IMR-90 (cell line): ENCODE measurements around the gene MROH7.

ENCODE experiments used
- CHD1 ChIP-seq: IDR thresholded peaks from 2 replicates; pipeline ENCODE4 v1.6.1; 2012; ENCODE audit warnings: low read depth, low read length, improper control_type of control experiment
- MAFK ChIP-seq: IDR thresholded peaks from 2 replicates; pipeline ENCODE4 v1.6.1; 2012; ENCODE audit warnings: low read depth, low read length, improper control_type of control experiment
- MAZ ChIP-seq: IDR thresholded peaks from 2 replicates; pipeline ENCODE4 v1.6.1; 2012; ENCODE audit warnings: low read depth, mild to moderate bottlenecking, low read length, improper control_type of control experiment, moderate library complexity, borderline replicate concordance
- POLR2A ChIP-seq: IDR thresholded peaks from 2 replicates; pipeline ENCODE4 v1.6.1; 2012; ENCODE audit warnings: mild to moderate bottlenecking, low read depth, low read length
- RAD21 ChIP-seq: IDR thresholded peaks from 2 replicates; pipeline ENCODE4 v1.6.1; 2012; ENCODE audit warnings: low read length, improper control_type of control experiment
- RCOR1 ChIP-seq: IDR thresholded peaks from 2 replicates; pipeline ENCODE4 v1.6.1; 2012; ENCODE audit warnings: mild to moderate bottlenecking, low read length, improper control_type of control experiment; ENCODE audit not compliant: insufficient replicate concordance
- SMC3 ChIP-seq: fragments of 150-350 bp; IDR thresholded peaks from 2 replicates; pipeline ENCODE4 v1.6.1; 2016; ENCODE audit warnings: low read depth, mild to moderate bottlenecking, antibody characterized with exemption, low read length, moderate library complexity
- TF ChIP-seq, protein P1 (sequence below): conservative IDR thresholded peaks from 2 replicates; pipeline ENCODE4 v1.5.1; 2012; ENCODE audit warnings: mild to moderate bottlenecking, low read depth, low read length, improper control_type of control experiment

DNA sequence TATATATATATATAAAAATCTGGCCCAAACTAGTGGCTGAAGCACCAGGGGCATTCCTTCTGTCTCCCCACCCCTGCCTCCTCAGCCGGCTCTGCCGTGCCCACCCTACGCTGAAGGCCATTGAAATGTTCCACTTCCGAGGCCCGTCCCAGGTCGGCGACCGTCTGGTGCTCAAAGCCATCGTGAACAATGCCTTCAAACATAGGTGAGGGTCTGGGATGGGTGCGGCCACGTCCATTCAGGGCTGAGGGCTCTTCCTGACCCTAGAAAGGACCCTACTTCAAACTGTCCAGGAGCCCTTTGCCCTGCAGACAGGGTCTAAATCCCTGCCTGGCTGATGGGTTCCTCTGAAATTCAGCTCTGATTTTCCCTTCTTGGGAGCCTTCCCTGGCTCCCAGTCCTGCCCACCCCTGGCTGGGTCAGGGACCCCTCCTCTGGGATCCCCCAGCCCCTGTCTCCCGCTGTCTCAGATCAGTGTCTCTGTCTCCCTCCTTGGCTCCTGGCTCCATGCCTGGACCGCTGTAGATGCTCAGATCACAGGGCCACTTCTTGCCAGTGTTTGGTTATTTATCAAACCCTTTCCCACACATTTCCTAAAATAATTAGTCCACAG is 42.3 kb upstream of the MROH7 start:
- TF ChIP-seq MAFK (no peak), MAZ (no peak), POLR2A (no peak), CHD1 (no peak), RAD21 (no peak), RCOR1 (no peak), SMC3 (no peak)
- TF ChIP-seq, protein P1, sequence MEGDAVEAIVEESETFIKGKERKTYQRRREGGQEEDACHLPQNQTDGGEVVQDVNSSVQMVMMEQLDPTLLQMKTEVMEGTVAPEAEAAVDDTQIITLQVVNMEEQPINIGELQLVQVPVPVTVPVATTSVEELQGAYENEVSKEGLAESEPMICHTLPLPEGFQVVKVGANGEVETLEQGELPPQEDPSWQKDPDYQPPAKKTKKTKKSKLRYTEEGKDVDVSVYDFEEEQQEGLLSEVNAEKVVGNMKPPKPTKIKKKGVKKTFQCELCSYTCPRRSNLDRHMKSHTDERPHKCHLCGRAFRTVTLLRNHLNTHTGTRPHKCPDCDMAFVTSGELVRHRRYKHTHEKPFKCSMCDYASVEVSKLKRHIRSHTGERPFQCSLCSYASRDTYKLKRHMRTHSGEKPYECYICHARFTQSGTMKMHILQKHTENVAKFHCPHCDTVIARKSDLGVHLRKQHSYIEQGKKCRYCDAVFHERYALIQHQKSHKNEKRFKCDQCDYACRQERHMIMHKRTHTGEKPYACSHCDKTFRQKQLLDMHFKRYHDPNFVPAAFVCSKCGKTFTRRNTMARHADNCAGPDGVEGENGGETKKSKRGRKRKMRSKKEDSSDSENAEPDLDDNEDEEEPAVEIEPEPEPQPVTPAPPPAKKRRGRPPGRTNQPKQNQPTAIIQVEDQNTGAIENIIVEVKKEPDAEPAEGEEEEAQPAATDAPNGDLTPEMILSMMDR: no peak
